Adrenal gland (tissue), 12 donors: ENCODE data around the gene L3MBTL1. TPM values are rescaled to one million over a fixed set of nuclear protein-coding genes. Genes with fewer than 3 reads are reported as not detected.

Experiments
- DNase-seq, 7 donors: peaks; one replicate each; pipeline ENCODE4 v3.0.0-alpha.2; 2019 to 2020
- H3K27ac ChIP-seq, 5 donors: fragments of 200-600 bp; sonication (generic) in 4 of 5; 1 replicate in 3 of 5; 2 replicates in 2 of 5; pipeline versions ENCODE4 v1.5.1 to v1.8.0; 2016 to 2020; ENCODE audit warnings: mild to moderate bottlenecking in 1 of 5
- H3K27me3 ChIP-seq: fragments of 200-600 bp; 2 replicates; pipeline ENCODE4 v1.8.0; 2021
- H3K36me3 ChIP-seq, 2 donors: fragments of 200-600 bp; replicated peaks in 1 of 2; 1 replicate in 1 of 2; 2 replicates in 1 of 2; pipeline versions ENCODE4 v1.5.1 to v1.8.0; 2018 to 2022
- H3K4me1 ChIP-seq, 2 donors: fragments of 200-600 bp; replicated peaks in 1 of 2; 1 replicate in 1 of 2; 2 replicates in 1 of 2; pipeline versions ENCODE4 v1.5.1 to v1.8.0; 2018 to 2021
- H3K4me3 ChIP-seq, 4 donors: fragments of 200-600 bp; sonication (generic) in 3 of 4; one replicate each; pipeline ENCODE4 v1.5.1; 2016 to 2018
- H3K9me3 ChIP-seq, 3 donors: fragments of 200-600 bp; sonication (generic) in 1 of 3; replicated peaks in 1 of 3; 1 replicate in 2 of 3; 2 replicates in 1 of 3; pipeline versions ENCODE4 v1.5.1 to v1.8.0; 2016 to 2021
- POLR2A ChIP-seq, 2 donors: fragments of 450-650 bp; IDR thresholded peaks; one replicate each; pipeline ENCODE4 v1.6.1; 2017; ENCODE audit warnings: antibody characterized with exemption in 2 of 2, mild to moderate bottlenecking in 2 of 2, moderate library complexity in 1 of 2
- WGBS, 4 donors: extraction: QIAGEN DNeasy Blood & Tissue Kit in 2 of 4; methylation state at CpG; one replicate each; pipeline versions ENCODE4 v1.1.5 to v1.1.7; 2013 to 2017; 5-methylcytosine and 5-hydroxymethylcytosine counted together
- intact Hi-C, 2 donors: fragments of 100-400 bp; cut with DNase I; formaldehyde crosslinking; loops; one replicate each; pipeline versions ENCODE4 v1.14.1 to v1.15.0; 2022 to 2023
- polyA plus RNA-seq, 3 donors: library from polyadenylated mRNA; stranded (reverse); fragments of 200-250 nt in 2 of 3; fragments of 350-450 nt in 1 of 3; fragmentation: Illumina TruSeq in 1 of 3; extraction: RNeasy Lipid Tissue Mini Kit (QIAGEN cat#74804) in 1 of 3; gene quantifications; one replicate each; pipeline ENCODE4 v1.2.3, GENCODE V29; 2013 to 2014
- total RNA-seq, 9 donors: library from RNA; depleted of rRNA in 4 of 9; stranded (reverse); fragments of >200 nt in 4 of 9; fragments of 120-200 nt in 1 of 9; fragmentation: NEBNext Ultra II Directional in 1 of 9; extraction: Animal tissue kit (Norgen Biotek cat#: 25700) in 1 of 9; gene quantifications; one replicate each; pipeline versions ENCODE4 v1.1.0 to v1.2.4, GENCODE V29; 2013 to 2023
- TF ChIP-seq, protein P1 (sequence below), 6 experiments: fragments of 450-650 bp in 4 of 6; fragments of 200-600 bp in 2 of 6; sonication (generic) in 1 of 6; IDR thresholded peaks; 1 replicate in 5 of 6; 2 replicates in 1 of 6; pipeline versions ENCODE4 v1.5.1 to v1.8.0; 2016 to 2021; ENCODE audit warnings: antibody characterized with exemption in 6 of 6, mild to moderate bottlenecking in 2 of 6, moderate library complexity in 1 of 6
- donor health status: healthy with polysubstance abuse.
- donor health status: Bipolar disorder and iron deficiency.
- donor health status: DM: yes; HTN: yes; CAD: no.
- donor health status: DM: no; HTN: no; CAD: no.
- donor health status: DM: no; HTN: no; CAD: no.
- donor health status: DM: yes; HTN: yes; CAD: no.

The L3MBTL1 gene
- total and polyA plus RNA-seq, 12 donors = 3.3 to 24.4 (median 14.0) TPM

DNA sequence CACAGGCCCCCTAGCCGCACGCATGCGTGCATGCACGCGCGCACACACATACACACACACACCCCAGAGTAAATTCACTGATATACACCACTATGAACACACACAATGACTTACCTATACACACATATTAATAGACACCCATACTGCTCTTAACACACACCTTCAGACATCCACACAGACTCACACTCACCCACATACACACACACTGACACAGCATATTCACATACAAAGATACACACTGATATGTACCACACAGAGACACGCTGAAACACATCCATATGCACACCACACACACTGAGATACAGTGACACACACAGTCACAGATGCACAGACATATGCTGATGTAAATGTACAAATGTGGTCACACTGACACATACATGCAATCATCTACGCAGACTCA is 57.0 kb downstream of the L3MBTL1 start:
- intact Hi-C loops = no loop called here
- no peak overlapping the region for H3K4me3 ChIP-seq
- H3K9me3 ChIP-seq = no peaks in the 10 kb centered on the region
- TF ChIP-seq POLR2A (IDR thresholded peaks at IDR 0.05) = no peak
- TF ChIP-seq, protein P1, sequence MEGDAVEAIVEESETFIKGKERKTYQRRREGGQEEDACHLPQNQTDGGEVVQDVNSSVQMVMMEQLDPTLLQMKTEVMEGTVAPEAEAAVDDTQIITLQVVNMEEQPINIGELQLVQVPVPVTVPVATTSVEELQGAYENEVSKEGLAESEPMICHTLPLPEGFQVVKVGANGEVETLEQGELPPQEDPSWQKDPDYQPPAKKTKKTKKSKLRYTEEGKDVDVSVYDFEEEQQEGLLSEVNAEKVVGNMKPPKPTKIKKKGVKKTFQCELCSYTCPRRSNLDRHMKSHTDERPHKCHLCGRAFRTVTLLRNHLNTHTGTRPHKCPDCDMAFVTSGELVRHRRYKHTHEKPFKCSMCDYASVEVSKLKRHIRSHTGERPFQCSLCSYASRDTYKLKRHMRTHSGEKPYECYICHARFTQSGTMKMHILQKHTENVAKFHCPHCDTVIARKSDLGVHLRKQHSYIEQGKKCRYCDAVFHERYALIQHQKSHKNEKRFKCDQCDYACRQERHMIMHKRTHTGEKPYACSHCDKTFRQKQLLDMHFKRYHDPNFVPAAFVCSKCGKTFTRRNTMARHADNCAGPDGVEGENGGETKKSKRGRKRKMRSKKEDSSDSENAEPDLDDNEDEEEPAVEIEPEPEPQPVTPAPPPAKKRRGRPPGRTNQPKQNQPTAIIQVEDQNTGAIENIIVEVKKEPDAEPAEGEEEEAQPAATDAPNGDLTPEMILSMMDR (IDR thresholded peaks at IDR 0.05) = no peak
- H3K36me3 ChIP-seq = no peaks in the 10 kb centered on the region
- no peaks in the 10 kb centered on the region for H3K4me1 ChIP-seq
- no peaks in the 10 kb centered on the region for H3K27me3 ChIP-seq
- no peak for DNase-seq
- WGBS, 4 donors = 98 to 99% (median 98%) methylated on average over 8 of the region's 8 CpGs
- H3K27ac ChIP-seq = no peak overlapping the region

DNA sequence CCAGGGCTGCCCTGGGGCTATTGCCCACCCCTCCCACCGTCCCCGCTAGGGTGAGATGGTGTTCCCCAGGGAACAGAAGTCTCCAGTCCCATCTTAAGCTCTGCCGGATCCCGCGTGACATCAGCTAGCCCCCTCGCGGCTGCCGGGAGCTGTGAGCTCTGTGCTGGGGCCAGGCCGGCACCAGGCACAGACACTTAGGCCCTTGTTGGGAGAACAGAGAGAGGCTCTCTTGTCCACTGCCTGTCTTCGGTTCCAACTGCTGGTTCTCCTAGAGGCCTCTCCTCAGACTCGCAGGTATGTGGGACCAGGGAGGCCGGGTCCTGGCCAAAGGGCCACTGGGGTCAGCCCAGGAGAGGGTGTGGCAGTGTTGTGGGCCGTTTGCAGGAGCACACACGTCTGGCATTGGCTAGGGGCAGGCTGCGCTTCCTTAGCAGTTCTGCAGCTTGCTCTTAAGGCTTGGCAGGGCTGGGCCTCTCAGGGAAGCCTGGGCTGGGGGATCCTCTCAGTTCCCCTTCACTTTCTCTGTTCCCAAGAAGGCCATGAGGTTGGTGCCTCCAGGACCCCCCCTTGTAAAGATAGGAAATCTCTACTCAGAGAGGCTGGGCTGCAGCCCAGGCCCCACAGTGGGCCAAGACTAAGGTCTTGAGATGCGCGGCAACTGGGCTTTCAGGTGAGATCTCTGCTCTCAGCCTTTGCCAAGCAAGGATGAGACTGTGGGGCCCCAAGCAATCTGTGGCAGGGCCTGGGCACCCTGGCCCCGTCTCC is 57.7 kb downstream of the L3MBTL1 start:
- WGBS, 4 donors = 82 to 85% (median 84%) methylated on average over 8 to 18 of the region's 18 CpGs
- H3K4me3 ChIP-seq = no peak overlapping the region
- DNase-seq = no peak
- H3K27ac ChIP-seq = no peak overlapping the region
- no peaks in the 10 kb centered on the region for H3K4me1 ChIP-seq
- H3K9me3 ChIP-seq = no peaks in the 10 kb centered on the region
- H3K27me3 ChIP-seq = no peaks in the 10 kb centered on the region
- H3K36me3 ChIP-seq = no peaks in the 10 kb centered on the region
- intact Hi-C loops = no loop called here
- TF ChIP-seq POLR2A (IDR thresholded peaks at IDR 0.05) = no peak
- TF ChIP-seq, protein P1 (IDR thresholded peaks at IDR 0.05) = no peak

DNA sequence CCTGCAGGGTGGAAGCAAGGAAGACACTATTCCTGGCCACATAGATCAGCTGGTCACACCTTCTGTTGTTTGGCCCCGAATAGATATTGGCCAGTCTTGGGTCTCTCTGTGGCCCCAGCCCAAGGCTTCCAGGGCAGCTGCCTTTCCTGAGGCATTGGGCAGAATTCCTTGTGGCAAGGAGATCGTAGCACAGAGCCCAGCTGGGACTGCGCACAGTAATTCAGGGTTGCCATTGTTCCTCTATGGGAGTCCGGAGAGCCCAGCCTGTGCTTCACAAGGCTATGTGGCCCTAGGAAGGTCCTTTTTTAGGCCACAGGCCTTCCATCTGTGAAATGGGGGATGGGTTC is 58.2 kb downstream of the L3MBTL1 start:
- Histone ChIP-seq H3K9me3 (no peaks in the 10 kb centered on the region), H3K4me1 (no peaks in the 10 kb centered on the region), H3K27ac (no peak overlapping the region), H3K4me3 (no peak overlapping the region), H3K36me3 (no peaks in the 10 kb centered on the region), H3K27me3 (no peaks in the 10 kb centered on the region)
- TF ChIP-seq, protein P1 (IDR thresholded peaks at IDR 0.05) = no peak
- no peak for TF ChIP-seq POLR2A (IDR thresholded peaks at IDR 0.05)
- DNase-seq = no peak
- 78 to 100% (median 92%) methylated on average over 1 to 4 of the region's 4 CpGs for WGBS, 4 donors
- intact Hi-C loops = no loop called here

DNA sequence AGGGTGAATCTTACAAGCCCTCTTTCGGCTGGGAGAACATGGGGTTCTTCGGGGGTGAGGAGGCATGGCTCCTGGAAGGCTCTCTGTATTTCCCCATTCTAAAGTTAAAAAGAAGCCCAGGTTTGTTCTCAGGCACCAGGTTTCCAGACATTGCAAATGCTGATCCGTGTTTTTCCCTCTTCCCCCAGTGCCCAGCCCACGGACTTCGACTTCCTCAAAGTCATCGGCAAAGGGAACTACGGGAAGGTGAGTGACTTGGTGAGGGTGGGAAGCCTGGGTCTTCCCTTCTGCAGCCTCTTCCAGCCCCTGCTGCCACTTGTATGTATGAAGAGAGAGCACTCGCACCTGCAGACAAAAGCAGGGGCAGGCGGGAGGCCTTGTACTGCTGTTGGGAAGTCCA is 60.0 kb downstream of the L3MBTL1 start:
- no peak overlapping the region for H3K27ac ChIP-seq
- 78 to 99% (median 87%) methylated on average over 8 to 9 of the region's 9 CpGs for WGBS, 4 donors
- H3K4me3 ChIP-seq = no peak overlapping the region
- no peaks in the 10 kb centered on the region for H3K36me3 ChIP-seq
- no peaks in the 10 kb centered on the region for H3K4me1 ChIP-seq
- H3K9me3 ChIP-seq = no peaks in the 10 kb centered on the region
- no peak for DNase-seq
- no peaks in the 10 kb centered on the region for H3K27me3 ChIP-seq
- intact Hi-C loops = no loop called here
- no peak for TF ChIP-seq POLR2A (IDR thresholded peaks at IDR 0.05)
- TF ChIP-seq, protein P1 (IDR thresholded peaks at IDR 0.05) = no peak
